NB4 (cell line): ENCODE results near the gene ZNF223.

Experiments
- MAX ChIP-seq: IDR thresholded peaks from 2 replicates; pipeline ENCODE4 v1.6.1; 2011; ENCODE audit warnings: low read depth, low read length
- MYC ChIP-seq: IDR thresholded peaks from 2 replicates; pipeline ENCODE4 v1.6.1; 2011; ENCODE audit warnings: low read depth, low read length
- POLR2A ChIP-seq: IDR thresholded peaks from 2 replicates; pipeline ENCODE4 v1.6.1; 2011; ENCODE audit warnings: mild to moderate bottlenecking; ENCODE audit not compliant: insufficient read length; ENCODE audit errors: extremely low read depth
- TF ChIP-seq, protein P1 (sequence below): IDR thresholded peaks from one replicate; pipeline ENCODE4 v1.5.1; 2012; ENCODE audit warnings: low read depth, low read length

- TF ChIP-seq MYC (no peak), POLR2A (no peak), MAX (no peak)
- TF ChIP-seq, protein P1, sequence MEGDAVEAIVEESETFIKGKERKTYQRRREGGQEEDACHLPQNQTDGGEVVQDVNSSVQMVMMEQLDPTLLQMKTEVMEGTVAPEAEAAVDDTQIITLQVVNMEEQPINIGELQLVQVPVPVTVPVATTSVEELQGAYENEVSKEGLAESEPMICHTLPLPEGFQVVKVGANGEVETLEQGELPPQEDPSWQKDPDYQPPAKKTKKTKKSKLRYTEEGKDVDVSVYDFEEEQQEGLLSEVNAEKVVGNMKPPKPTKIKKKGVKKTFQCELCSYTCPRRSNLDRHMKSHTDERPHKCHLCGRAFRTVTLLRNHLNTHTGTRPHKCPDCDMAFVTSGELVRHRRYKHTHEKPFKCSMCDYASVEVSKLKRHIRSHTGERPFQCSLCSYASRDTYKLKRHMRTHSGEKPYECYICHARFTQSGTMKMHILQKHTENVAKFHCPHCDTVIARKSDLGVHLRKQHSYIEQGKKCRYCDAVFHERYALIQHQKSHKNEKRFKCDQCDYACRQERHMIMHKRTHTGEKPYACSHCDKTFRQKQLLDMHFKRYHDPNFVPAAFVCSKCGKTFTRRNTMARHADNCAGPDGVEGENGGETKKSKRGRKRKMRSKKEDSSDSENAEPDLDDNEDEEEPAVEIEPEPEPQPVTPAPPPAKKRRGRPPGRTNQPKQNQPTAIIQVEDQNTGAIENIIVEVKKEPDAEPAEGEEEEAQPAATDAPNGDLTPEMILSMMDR = no peak
Measured at GRCh38 chr19:44107751-44108150, 55.9 kb downstream of the ZNF223 start.
